Measurements from ENCODE around the gene EGFL7.

- no peak for TF ChIP-seq POLR2A (IDR thresholded peaks at IDR 0.05; ENCODE audit: low read depth, low read length)
- TF ChIP-seq NR2C2 (IDR thresholded peaks at IDR 0.05; ENCODE audit: borderline replicate concordance, control insufficient read depth, insufficient read length, low read depth), result no peak
Measured at GRCh38 chr9:136683173-136683745, 20.5 kb downstream of the EGFL7 start.

Measured in GM12878 (cell line).